Astrocyte of the cerebellum (primary cell): ENCODE results near the gene HLTF.

Source experiments
- DNase-seq: peaks from one replicate; pipeline ENCODE4 v3.0.0-alpha.2; 2011; ENCODE audit warnings: low read depth
- H3K4me3 ChIP-seq: 2 replicates; pipeline ENCODE4 v1.5.1; 2011; ENCODE audit warnings: mild to moderate bottlenecking, low read depth, low read length, moderate library complexity
- CTCF ChIP-seq: IDR thresholded peaks from 2 replicates; pipeline ENCODE4 v1.5.1; 2012; ENCODE audit warnings: low read length, low read depth, moderate library complexity, mild to moderate bottlenecking; ENCODE audit errors: missing control alignments
- in situ Hi-C: cut with HindIII; loops from 2 replicates; pipeline ENCODE4 v1.10.0; 2017; ENCODE audit warnings: low sequenced_read_pairs

HLTF gene

DNA sequence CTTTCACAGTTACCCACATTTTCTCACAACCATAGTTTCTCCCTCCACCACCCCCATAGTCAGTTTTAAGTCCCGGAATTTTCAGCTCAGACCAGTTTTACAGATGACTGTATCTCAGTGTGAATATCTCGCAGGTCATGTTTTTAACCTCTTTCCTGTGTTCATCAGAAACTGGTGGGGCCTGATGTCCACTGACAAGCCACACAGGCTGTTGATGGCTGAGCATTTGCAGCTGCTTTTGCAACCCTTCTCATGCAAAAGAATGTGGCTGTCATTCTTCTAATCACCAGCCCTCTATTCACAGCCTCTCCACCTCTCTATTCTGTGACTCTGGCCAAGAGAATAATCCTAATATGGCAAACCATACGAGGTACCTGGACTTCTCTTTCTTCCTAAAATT lies 86.5 kb downstream of the HLTF start:
- no peak for DNase-seq
- H3K4me3 ChIP-seq, result no peak overlapping the region
- no peak for TF ChIP-seq CTCF
- in situ Hi-C loops, result no loop called here

DNA sequence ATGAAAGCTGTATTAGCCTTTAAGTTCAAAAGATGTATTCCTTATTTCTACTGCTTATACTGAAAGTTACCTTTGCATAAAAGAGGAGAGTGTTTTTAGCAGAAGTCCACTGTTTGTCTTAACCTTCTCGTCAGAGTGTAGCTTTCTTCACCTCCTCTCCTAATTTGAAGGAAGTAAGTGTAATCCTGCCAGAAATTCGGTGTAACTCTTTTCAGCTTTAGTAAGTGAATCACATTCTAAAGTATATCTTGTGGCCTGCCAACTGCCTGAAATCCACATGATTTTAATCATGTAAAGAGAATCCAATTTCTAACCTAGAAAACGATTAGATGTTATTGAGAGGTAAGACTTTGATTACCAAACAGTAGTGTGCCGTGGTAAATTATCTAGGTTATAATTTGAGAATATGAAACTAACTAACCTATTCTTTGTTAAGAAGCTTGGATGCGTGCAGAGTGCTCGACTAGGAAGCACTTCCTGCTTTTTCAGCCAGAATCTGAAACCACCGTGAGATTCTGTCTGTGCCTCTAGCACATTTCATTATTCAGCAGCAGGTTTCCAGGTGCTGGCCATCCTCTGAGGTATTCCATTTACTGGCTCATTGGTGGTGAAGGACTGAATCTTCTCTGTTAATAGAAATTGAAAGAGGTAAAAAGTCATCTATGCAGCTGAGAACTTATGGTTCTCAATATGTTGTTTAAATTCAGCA lies 87.5 kb downstream of the HLTF start:
- in situ Hi-C loops, result no loop called here
- DNase-seq, result no peak
- H3K4me3 ChIP-seq, result no peak overlapping the region
- no peak for TF ChIP-seq CTCF

DNA sequence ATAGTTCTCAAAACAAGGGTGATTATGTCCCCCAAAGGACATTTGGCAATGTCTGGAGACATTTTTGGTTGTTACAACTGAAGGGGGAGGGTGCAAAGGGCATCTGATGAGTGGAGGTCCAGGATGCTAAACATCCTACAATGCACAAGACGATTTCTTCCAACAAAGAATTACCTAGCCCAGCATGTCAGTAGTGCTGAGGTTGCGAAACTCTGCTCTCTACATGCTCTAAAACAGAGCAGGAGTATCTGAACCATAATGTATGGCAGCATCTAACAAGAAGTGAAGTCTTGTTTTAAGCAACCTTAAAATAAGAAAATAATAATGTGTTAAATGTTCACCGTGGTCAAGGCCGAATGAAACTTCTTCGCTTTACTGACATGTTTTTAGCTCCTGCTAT lies 88.0 kb downstream of the HLTF start:
- in situ Hi-C loops, result no loop called here
- H3K4me3 ChIP-seq, result no peak overlapping the region
- no peak for DNase-seq
- TF ChIP-seq CTCF, result no peak

GRCh38 chr3:148997623-148998022 lies 88.7 kb downstream of the HLTF start:
- in situ Hi-C loops, result no loop called here
- TF ChIP-seq CTCF, result no peak
- DNase-seq, result no peak
- H3K4me3 ChIP-seq, result no peak overlapping the region

DNA sequence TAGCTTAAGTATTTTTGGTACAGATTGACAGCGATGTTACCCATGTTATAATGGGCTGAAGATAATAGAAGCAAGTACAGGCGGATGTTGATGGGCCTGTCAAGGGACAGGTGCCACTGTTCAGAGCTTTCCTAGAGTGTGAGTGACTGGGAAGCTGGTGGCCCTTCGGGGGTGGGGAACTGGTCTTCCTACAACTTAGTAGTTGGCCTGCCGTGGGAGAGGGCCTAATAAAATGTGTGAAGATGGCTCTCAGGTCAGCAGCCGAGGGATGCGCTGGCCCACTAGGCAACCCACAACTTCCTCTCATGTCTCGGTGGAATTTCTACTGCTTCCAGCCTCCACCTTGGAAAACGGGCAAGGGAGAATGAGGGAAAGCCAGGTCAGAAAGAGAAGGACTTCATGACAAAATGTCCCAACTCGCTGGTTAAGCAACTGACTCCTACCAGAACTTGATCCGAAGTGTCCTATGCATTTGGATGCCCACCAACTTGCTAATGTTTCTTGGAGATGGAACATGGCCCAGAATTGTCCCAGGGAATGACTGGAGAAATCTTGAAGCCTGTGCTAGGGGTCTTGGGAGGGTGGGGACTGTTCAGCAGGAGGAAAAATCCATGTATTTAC lies 93.6 kb downstream of the HLTF start:
- TF ChIP-seq CTCF, result no peak
- in situ Hi-C loops, result no loop called here
- no peak for DNase-seq
- H3K4me3 ChIP-seq, result peak overlapping the region; percentile 75

- H3K4me3 ChIP-seq, result peak overlapping the region; percentile 75
- DNase-seq, result no peak
- no peak for TF ChIP-seq CTCF
- in situ Hi-C loops, result no loop called here
These were observed 94.2 kb downstream of the HLTF start for GRCh38 chr3:148992027-148992634.
